Tibial nerve (tissue), 3 donors: Measurements from ENCODE around the gene SUSD1.

ENCODE experiments used
- EP300 ChIP-seq, 2 donors: sonication (generic); formaldehyde crosslinking; IDR thresholded peaks; one replicate each; pipeline ENCODE4 v1.6.1; 2017; ENCODE audit warnings: antibody characterized with exemption in 2 of 2, mild to moderate bottlenecking in 1 of 2
- POLR2A ChIP-seq, 2 donors: fragments of 450-650 bp; IDR thresholded peaks; one replicate each; pipeline ENCODE4 v1.6.1; 2017; ENCODE audit warnings: antibody characterized with exemption in 2 of 2, mild to moderate bottlenecking in 2 of 2, moderate library complexity in 2 of 2

GRCh38 chr9:112065806-112066606, 109.1 kb downstream of the SUSD1 start:
- TF ChIP-seq EP300 (IDR thresholded peaks at IDR 0.05) (no peak), POLR2A (IDR thresholded peaks at IDR 0.05) (no peak)
